GM12878 (cell line): ENCODE measurements around the gene MYO15B. TPM values are rescaled to one million over a fixed set of nuclear protein-coding genes. Genes with fewer than 3 reads are reported as not detected.

Source experiments
- ATAC-seq: fragments of 200-7000 bp; cut with Tn5 transposase; 3 replicates; pipeline ENCODE4 v1.9.1; 2020; ENCODE audit warnings: mild to moderate bottlenecking, moderate library complexity
- BruUV-seq: library from RNA; stranded (reverse); fragments of 400-500 nt; replicated peaks from 2 replicates; lab custom pipeline; 2021; lab: Mats Ljungman, UMichigan
- CTCF ChIA-PET: fragments of 300-600 bp; sonication (Branson Sonifier 250); formaldehyde crosslinking; extraction: SDS; loops from one replicate; lab custom pipeline; 2021; ENCODE audit warnings: inconsistent platforms; lab: Yijun Ruan, JAX
- POLR2A ChIA-PET: fragments of 350-600 bp; formaldehyde crosslinking; extraction: SDS; loops from one replicate; lab custom pipeline; 2021; ENCODE audit warnings: inconsistent platforms; lab: Charles Lee
- RAD21 ChIA-PET: fragments of 300-600 bp; sonication (Branson Sonifier 250); formaldehyde crosslinking; loops from one replicate; lab custom pipeline; 2023; ENCODE audit warnings: antibody characterized with exemption; ENCODE audit not compliant: unreplicated experiment; lab: Charles Lee
- SMC1A ChIA-PET: fragments of 300-600 bp; sonication (Branson Sonifier 250); formaldehyde crosslinking; loops from one replicate; lab custom pipeline; 2023; ENCODE audit not compliant: unreplicated experiment, uncharacterized antibody; lab: Charles Lee
- DNase-seq: peaks from one replicate; pipeline ENCODE4 v3.0.0-alpha.2; 2011; ENCODE audit warnings: low read depth, low spot score
- FAIRE-seq: peaks from 3 replicates; lab custom pipeline; 2011; peaks lifted over from hg19 to GRCh38; lab: Jason Lieb, UNC
- H2AFZ ChIP-seq: 2 replicates; pipeline ENCODE4 v1.6.0; 2011; ENCODE audit warnings: low read depth, low read length, control low read depth; ENCODE audit not compliant: control insufficient read depth
- H3K27ac ChIP-seq: 2 replicates; pipeline ENCODE4 v1.5.1; 2011; ENCODE audit warnings: control low read depth; ENCODE audit not compliant: control insufficient read depth, insufficient read depth
- H3K27me3 ChIP-seq, 2 experiments: replicated peaks in 1 of 2; 2 replicates each; pipeline versions ENCODE4 v1.6.0 to v1.6.1; 2011; ENCODE audit warnings: low read length in 1 of 2; ENCODE audit not compliant: control insufficient read depth in 2 of 2, insufficient read depth in 2 of 2
- H3K36me3 ChIP-seq, 2 experiments: 2 replicates each; pipeline ENCODE4 v1.5.1; 2011; ENCODE audit warnings: low read length in 1 of 2; ENCODE audit not compliant: control insufficient read depth in 2 of 2, insufficient read depth in 2 of 2
- H3K4me1 ChIP-seq: 2 replicates; pipeline ENCODE4 v1.6.1; 2011; ENCODE audit warnings: mild to moderate bottlenecking, low read length, moderate library complexity, mixed read lengths; ENCODE audit not compliant: control insufficient read depth, insufficient read depth
- H3K4me2 ChIP-seq: 2 replicates; pipeline ENCODE4 v1.6.0; 2011; ENCODE audit warnings: control low read depth; ENCODE audit not compliant: control insufficient read depth, insufficient read depth
- H3K4me3 ChIP-seq: fragments of 200-600 bp; sonication (generic); 2 replicates; pipeline ENCODE4 v1.5.1; 2016
- H3K79me2 ChIP-seq: 2 replicates; pipeline ENCODE4 v1.6.0; 2011; ENCODE audit warnings: low read length; ENCODE audit not compliant: control insufficient read depth, insufficient read depth
- H3K9ac ChIP-seq: 2 replicates; pipeline ENCODE4 v1.8.0; 2011; ENCODE audit warnings: low read length, control low read depth, mixed read lengths; ENCODE audit not compliant: control insufficient read depth, insufficient read depth
- H3K9me3 ChIP-seq: replicated peaks from 3 replicates; pipeline ENCODE4 v1.5.1; 2011; ENCODE audit warnings: mild to moderate bottlenecking, low read length; ENCODE audit not compliant: control insufficient read depth, insufficient read depth
- H4K20me1 ChIP-seq: 2 replicates; pipeline ENCODE4 v1.6.0; 2011; ENCODE audit not compliant: control insufficient read depth, insufficient read depth
- BRCA1 ChIP-seq: IDR thresholded peaks from 2 replicates; pipeline ENCODE4 v1.6.1; 2011; ENCODE audit warnings: low read depth, low read length, improper control_type of control experiment
- MTA2 ChIP-seq: fragments of 450-650 bp; IDR thresholded peaks from 2 replicates; pipeline ENCODE4 v1.6.1; 2016; ENCODE audit warnings: low read depth, mild to moderate bottlenecking, moderate library complexity
- ZBTB40 ChIP-seq: fragments of 450-650 bp; IDR thresholded peaks from 2 replicates; pipeline ENCODE4 v1.6.1; 2016; ENCODE audit warnings: mild to moderate bottlenecking, moderate library complexity, borderline replicate concordance
- WGBS: methylation state at CpG from one replicate; pipeline ENCODE4 v1.1.6; 2016; ENCODE audit warnings: low lambda C conversion rate; ENCODE audit not compliant: insufficient replicate concordance, insufficient coverage; ENCODE audit errors: missing lambda C conversion rate; 5-methylcytosine and 5-hydroxymethylcytosine counted together
- in situ Hi-C: fragments of 300-500 bp; cut with MboI; formaldehyde crosslinking; loops from 9 replicates; pipeline ENCODE4 v1.14.3; 2018; ENCODE audit warnings: mixed read lengths
- intact Hi-C: fragments of 100-400 bp; cut with micrococcal nuclease; formaldehyde crosslinking; loops from one replicate; pipeline ENCODE4 v1.14.2; 2022; ENCODE audit not compliant: unreplicated experiment
- polyA plus RNA-seq, 11 experiments: library from polyadenylated mRNA; depleted of rRNA in 4 of 11; unstranded in 6 of 11; stranded (reverse) in 5 of 11; fragments of >200 nt; fragmentation: Nextera tagmentation in 4 of 11; fragmentation: Illumina TruSeq in 1 of 11; extraction: Ambion mirVana in 4 of 11; extraction: Trizol in 1 of 11; gene quantifications; 1 replicate in 1 of 11; 2 replicates in 10 of 11; pipeline versions ENCODE4 v1.2.1 to v1.2.3, GENCODE V29; 2011 to 2016; ENCODE audit warnings: inconsistent platforms in 2 of 11, missing spikeins in 2 of 11, low read depth in 1 of 11
- total RNA-seq, 4 experiments: library from RNA; depleted of rRNA in 3 of 4; stranded (reverse); fragments of >200 nt in 3 of 4; fragmentation: Illumina TruSeq in 1 of 4; extraction: Trizol in 1 of 4; gene quantifications; 2 replicates each; pipeline versions ENCODE4 v1.2.1 to v1.2.3, GENCODE V29; 2013 to 2021

The MYO15B gene
- total and polyA plus RNA-seq, 10 of the 15 experiments (the other 5 are each of a cell fraction or from before 2014, with no cell fraction given), result 0.67 to 15.4 (median 2.3) TPM; not detected in 1

- TF ChIP-seq ZBTB40 (no peak), MTA2 (no peak)
Observed at GRCh38 chr17:75603123-75603522, 15.5 kb downstream of the MYO15B start (continued).

DNA sequence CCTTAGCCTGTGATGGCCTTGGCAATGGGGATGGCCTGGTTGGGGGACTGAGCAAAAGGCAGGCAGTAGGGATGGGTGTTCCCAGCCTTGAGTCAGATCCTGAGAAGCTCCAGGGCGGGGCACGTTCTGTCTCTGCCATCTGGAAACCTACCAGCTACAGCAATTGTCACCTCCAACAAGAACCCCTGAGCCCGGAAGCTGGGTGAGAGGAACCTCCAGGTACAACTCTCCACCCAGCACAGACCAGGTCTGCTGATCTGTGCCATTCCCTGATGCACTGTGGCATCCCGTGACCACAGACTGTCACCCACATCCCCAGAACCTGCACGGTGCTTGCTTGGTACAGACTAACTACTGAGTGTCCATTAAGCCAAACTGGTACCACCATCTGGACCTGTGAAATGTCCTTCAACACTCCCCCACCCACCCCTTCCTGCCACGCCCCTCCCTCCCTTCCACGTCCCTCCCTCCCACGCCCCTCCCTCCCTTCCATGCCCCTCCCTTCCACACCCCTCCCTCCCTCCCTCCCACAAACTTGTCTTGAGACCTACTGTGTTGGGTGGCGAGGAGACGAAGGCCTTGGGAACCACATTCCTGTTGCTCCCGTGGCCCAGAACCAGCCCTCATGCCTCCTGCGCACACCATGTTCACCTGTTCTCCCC lies 16.6 kb downstream of the MYO15B start:
- POLR2A ChIA-PET, result no interaction called here
- H2AFZ ChIP-seq, result no peak overlapping the region
- H3K36me3 ChIP-seq, result no peaks in the 10 kb centered on the region
- H3K4me1 ChIP-seq, result no peaks in the 10 kb centered on the region
- intact Hi-C loops (no loop called here), in situ Hi-C loops (no loop called here)
- no peak for FAIRE-seq
- H3K9ac ChIP-seq, result no peak overlapping the region
- no TSS peak for BruUV-seq
- H3K9me3 ChIP-seq, result no peaks in the 10 kb centered on the region
- no peaks in the 10 kb centered on the region; the same call in 1 of the 2 replicates for H4K20me1 ChIP-seq
- SMC1A ChIA-PET, result interaction anchor here (1.4 kb wide), 1 partner anchor 145 kb away, joined by 5 read pairs; no protein-coding TSS in a partner anchor
- H3K4me3 ChIP-seq, result no peak overlapping the region
- H3K27me3 ChIP-seq, result no peaks in the 10 kb centered on the region
- no peaks in the 10 kb centered on the region for H3K79me2 ChIP-seq
- WGBS, result 69% methylated on average over 7 of the region's 12 CpGs
- TF ChIP-seq BRCA1, result no peak
- DNase-seq, result no peak
- CTCF ChIA-PET, result interaction anchor here (0.7 to 7.1 kb wide), 4 partner anchors 13 to 145 kb away, joined by 3 to 164 read pairs (median 4); partner anchors contain the start of gene SMIM5
- RAD21 ChIA-PET, result interaction anchor here (0.7 kb wide), 1 partner anchor 30 kb away, joined by 3 read pairs; no protein-coding TSS in a partner anchor
- no peak overlapping the region for H3K4me2 ChIP-seq
- no peak; the same call in 2 of the 3 replicates for ATAC-seq
- no peak overlapping the region for H3K27ac ChIP-seq
